Measurements from ENCODE around the gene MYH9.

GRCh38 chr22:36409056-36409455, 21.3 kb upstream of the MYH9 start:
- TF ChIP-seq, protein P1, sequence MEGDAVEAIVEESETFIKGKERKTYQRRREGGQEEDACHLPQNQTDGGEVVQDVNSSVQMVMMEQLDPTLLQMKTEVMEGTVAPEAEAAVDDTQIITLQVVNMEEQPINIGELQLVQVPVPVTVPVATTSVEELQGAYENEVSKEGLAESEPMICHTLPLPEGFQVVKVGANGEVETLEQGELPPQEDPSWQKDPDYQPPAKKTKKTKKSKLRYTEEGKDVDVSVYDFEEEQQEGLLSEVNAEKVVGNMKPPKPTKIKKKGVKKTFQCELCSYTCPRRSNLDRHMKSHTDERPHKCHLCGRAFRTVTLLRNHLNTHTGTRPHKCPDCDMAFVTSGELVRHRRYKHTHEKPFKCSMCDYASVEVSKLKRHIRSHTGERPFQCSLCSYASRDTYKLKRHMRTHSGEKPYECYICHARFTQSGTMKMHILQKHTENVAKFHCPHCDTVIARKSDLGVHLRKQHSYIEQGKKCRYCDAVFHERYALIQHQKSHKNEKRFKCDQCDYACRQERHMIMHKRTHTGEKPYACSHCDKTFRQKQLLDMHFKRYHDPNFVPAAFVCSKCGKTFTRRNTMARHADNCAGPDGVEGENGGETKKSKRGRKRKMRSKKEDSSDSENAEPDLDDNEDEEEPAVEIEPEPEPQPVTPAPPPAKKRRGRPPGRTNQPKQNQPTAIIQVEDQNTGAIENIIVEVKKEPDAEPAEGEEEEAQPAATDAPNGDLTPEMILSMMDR (IDR thresholded peaks at IDR 0.05) = no peak
- no peak for TF ChIP-seq POLR2A (IDR thresholded peaks at IDR 0.05)
